ENCODE data around the gene SORCS2. TPM values are rescaled to one million over a fixed set of nuclear protein-coding genes. Genes with fewer than 3 reads are reported as not detected.

Gene SORCS2
- total and polyA plus RNA-seq, 12 donors = 0.25 to 5.4 (median 2.2) TPM

DNA sequence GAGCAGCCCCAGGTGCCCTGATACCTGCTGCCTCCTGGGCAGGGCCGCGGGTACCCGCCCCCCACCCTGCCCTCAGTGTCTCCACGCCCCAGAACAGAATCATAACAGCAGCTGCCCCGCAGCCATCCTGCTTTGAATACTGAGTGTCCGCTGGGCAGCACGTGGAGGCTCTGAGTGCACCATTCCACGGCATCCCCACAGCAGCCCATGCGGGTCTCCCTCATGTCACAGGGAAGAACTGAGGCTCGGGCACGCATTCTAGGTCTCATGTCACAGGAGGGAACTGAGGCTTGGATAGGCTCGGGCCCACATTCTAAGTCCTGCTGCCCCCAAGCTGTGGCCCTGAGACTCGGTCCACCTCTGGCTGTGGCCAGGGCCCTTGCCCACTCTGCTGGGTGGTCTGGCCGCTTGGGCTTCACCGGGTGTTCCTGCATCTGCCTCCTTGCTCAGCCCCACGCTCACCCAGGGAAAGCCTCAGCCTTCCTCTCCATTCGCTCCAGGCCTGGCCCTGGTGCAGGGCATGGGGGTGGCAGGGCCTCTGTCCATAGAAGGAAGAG is 464.0 kb downstream of the SORCS2 start:
- no peak overlapping the region for H3K27ac ChIP-seq

DNA sequence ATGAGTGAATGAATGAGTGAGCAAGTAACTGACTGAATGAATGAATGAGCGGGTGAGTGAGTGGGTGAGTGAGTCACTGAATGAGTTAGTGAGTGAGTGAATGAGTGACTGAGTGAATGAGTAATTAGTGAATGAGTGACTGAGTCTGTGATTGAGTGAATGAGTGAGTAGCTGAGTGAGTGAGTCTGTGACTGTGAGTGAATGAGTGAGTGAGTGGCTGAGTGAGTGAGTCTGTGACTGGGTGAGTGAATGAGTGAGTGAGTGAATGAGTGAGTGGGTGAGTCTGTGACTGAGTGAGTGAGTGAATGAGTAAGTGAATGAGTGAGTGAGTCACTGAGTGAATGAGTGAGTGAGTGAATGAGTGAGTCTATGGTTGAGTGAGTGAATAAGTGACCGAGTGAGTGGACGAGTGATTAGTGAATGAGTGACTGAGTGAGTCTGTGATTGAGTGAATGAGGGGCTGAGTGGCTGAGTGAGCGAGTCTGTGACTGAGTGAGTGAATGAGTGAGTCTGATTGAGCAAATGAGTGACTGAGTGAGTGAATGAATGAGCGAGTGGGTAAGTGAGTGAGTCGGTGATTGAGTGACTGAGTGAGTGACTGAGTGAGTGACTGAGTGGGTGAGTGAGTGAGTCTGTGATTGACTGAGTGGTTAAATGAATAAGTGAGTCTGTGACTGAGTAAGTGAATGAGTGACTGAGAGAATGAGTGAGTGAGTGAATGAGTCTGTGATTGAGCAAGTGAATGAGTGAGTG is 465.4 kb downstream of the SORCS2 start:
- peaks cover 0 to 42% (median 32%) of the 10 kb centered on the region in 7 donors for H3K27me3 ChIP-seq
- DNase-seq (no peak), ATAC-seq (no peak)
- no peak overlapping the region for H3K27ac ChIP-seq
- 94 to 98% methylated on average over 6 of the region's 6 CpGs for WGBS, 2 donors
- H3K9me3 ChIP-seq = no peaks in the 10 kb centered on the region
- no peak overlapping the region for H3K4me3 ChIP-seq
- no peaks in the 10 kb centered on the region for H3K36me3 ChIP-seq
- TF ChIP-seq, protein P1, sequence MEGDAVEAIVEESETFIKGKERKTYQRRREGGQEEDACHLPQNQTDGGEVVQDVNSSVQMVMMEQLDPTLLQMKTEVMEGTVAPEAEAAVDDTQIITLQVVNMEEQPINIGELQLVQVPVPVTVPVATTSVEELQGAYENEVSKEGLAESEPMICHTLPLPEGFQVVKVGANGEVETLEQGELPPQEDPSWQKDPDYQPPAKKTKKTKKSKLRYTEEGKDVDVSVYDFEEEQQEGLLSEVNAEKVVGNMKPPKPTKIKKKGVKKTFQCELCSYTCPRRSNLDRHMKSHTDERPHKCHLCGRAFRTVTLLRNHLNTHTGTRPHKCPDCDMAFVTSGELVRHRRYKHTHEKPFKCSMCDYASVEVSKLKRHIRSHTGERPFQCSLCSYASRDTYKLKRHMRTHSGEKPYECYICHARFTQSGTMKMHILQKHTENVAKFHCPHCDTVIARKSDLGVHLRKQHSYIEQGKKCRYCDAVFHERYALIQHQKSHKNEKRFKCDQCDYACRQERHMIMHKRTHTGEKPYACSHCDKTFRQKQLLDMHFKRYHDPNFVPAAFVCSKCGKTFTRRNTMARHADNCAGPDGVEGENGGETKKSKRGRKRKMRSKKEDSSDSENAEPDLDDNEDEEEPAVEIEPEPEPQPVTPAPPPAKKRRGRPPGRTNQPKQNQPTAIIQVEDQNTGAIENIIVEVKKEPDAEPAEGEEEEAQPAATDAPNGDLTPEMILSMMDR (IDR thresholded peaks at IDR 0.05) = no peak
- peaks cover 0 to 23% (median 0%) of the 10 kb centered on the region in 9 donors for H3K4me1 ChIP-seq
- intact Hi-C loops (cut with DNase I) = no loop called here

More for the DNA sequence above, 464.0 kb downstream of the SORCS2 start:
- no peak for DNase-seq
- Histone ChIP-seq H3K36me3 (no peaks in the 10 kb centered on the region), H3K27me3 (peaks cover 0 to 49% (median 34%) of the 10 kb centered on the region in 7 donors), H3K4me3 (no peak overlapping the region), H3K9me3 (no peaks in the 10 kb centered on the region), H3K4me1 (peaks cover 0 to 33% (median 0%) of the 10 kb centered on the region in 9 donors)
- TF ChIP-seq, protein P1 (IDR thresholded peaks at IDR 0.05) = no peak
- WGBS, 2 donors = 81 to 83% methylated on average over 17 of the region's 17 CpGs
- no peak for ATAC-seq
- intact Hi-C loops (cut with DNase I) = no loop called here

DNA sequence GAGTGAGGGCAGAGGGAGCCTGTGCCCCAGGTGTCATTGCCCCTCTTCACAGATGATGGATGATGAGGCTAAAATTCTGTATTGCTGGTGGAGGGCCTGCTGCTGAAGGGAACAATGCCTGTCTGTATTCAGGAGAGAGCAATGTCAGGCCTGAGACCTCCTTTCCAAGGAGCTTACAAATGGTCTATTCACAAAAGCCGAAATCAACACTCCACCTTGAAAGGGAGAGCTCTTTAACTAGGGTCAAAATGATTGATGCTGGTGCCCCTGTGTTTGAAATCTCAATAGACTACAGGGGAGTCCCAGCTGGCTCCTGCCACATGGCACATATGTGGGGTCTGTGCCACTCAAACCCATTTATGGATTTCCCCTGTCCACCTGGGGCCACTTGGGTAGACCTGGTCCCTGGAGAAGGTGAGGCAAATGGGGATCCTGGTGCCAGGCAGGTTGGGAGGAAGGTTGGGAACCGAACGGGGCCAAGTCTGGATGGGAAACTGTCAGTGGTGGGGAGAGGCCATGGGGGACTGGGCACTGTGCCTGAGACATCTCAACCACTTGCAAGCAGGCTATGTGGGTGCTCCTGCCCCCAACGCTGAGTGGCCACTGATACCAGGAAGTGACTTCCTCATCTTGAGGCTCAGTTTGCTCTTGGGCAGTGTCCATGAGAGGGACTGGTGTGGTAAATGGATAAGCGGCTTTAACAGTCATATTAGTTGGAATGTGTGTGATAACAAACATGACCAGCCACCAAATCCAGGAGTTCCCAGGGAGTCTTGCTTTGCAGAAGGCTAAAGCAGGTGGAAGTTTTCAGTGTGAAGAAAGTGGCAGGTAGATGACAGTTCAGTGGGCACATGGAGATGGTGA is 466.2 kb downstream of the SORCS2 start:
- peaks cover 0 to 34% (median 25%) of the 10 kb centered on the region in 7 donors for H3K27me3 ChIP-seq
- no peak overlapping the region for H3K4me3 ChIP-seq
- no peaks in the 10 kb centered on the region for H3K36me3 ChIP-seq
- TF ChIP-seq, protein P1 (IDR thresholded peaks at IDR 0.05) = no peak
- H3K9me3 ChIP-seq = no peaks in the 10 kb centered on the region
- intact Hi-C loops (cut with DNase I) = no loop called here
- no peak overlapping the region for H3K27ac ChIP-seq
- ATAC-seq (no peak), DNase-seq (no peak)
- WGBS, 2 donors = 75 to 81% methylated on average over 5 of the region's 5 CpGs
- H3K4me1 ChIP-seq = peaks cover 0 to 15% (median 0%) of the 10 kb centered on the region in 9 donors
